Umbilical cord (tissue), 2 donors: ENCODE data around the gene ARHGAP22. TPM values are rescaled to one million over a fixed set of nuclear protein-coding genes. Genes with fewer than 3 reads are reported as not detected.

Experiments
- DNase-seq: peaks from one replicate; pipeline ENCODE4 v3.0.0-alpha.2; 2015; ENCODE audit warnings: low spot score
- total RNA-seq: library from RNA; depleted of rRNA; stranded (reverse); fragments of >200 nt; gene quantifications from one replicate; pipeline ENCODE4 v1.2.3, GENCODE V29; 2014; ENCODE audit warnings: low replicate concordance; ENCODE audit not compliant: insufficient read depth

ARHGAP22 gene
- total RNA-seq, 1 donor from 2014 or later, result 10.4 TPM

- DNase-seq, result no peak
These were observed 90.0 kb downstream of the ARHGAP22 start for GRCh38 chr10:48514916-48515315.

- no peak for DNase-seq
These were observed 90.6 kb downstream of the ARHGAP22 start for GRCh38 chr10:48514255-48514654.

GRCh38 chr10:48512861-48513260 is 92.0 kb downstream of the ARHGAP22 start:
- no peak for DNase-seq

GRCh38 chr10:48511875-48512231 is 93.0 kb downstream of the ARHGAP22 start:
- DNase-seq, result peak; percentile 11

GRCh38 chr10:48511066-48511874 is 93.6 kb downstream of the ARHGAP22 start:
- DNase-seq, result no peak

- no peak for DNase-seq
These were observed 94.7 kb downstream of the ARHGAP22 start for GRCh38 chr10:48509974-48510692.

- peak; percentile 31 for DNase-seq
These were observed 95.8 kb downstream of the ARHGAP22 start for GRCh38 chr10:48508791-48509772.

- DNase-seq, result no peak
These were observed 96.7 kb downstream of the ARHGAP22 start for GRCh38 chr10:48507933-48508790.

- DNase-seq, result no peak
These were observed 97.4 kb downstream of the ARHGAP22 start for GRCh38 chr10:48507494-48507893.

GRCh38 chr10:48506147-48506917 is 98.5 kb downstream of the ARHGAP22 start:
- peak; percentile 16 for DNase-seq

GRCh38 chr10:48505394-48506112 is 99.3 kb downstream of the ARHGAP22 start:
- DNase-seq, result no peak

GRCh38 chr10:48504141-48504885 is 100.6 kb downstream of the ARHGAP22 start:
- DNase-seq, result no peak

GRCh38 chr10:48503293-48503911 is 101.5 kb downstream of the ARHGAP22 start:
- DNase-seq, result no peak

GRCh38 chr10:48502791-48503190 is 102.1 kb downstream of the ARHGAP22 start:
- no peak for DNase-seq

- peak; percentile 45 for DNase-seq
These were observed 102.8 kb downstream of the ARHGAP22 start for GRCh38 chr10:48501787-48502771.

- DNase-seq, result no peak
These were observed 103.6 kb downstream of the ARHGAP22 start for GRCh38 chr10:48501226-48501625.

GRCh38 chr10:48500771-48501170 is 104.1 kb downstream of the ARHGAP22 start:
- DNase-seq, result no peak
